HEK293 (cell line): ENCODE data around the gene LRRC53.

Experiments
- CTCF ChIA-PET: fragments of 350-600 bp; formaldehyde crosslinking; extraction: SDS; loops from one replicate; lab custom pipeline; 2021; ENCODE audit warnings: antibody characterized with exemption; lab: Yijun Ruan, JAX
- POLR2A ChIA-PET: fragments of 300-600 bp; formaldehyde crosslinking; extraction: SDS; loops from one replicate; lab custom pipeline; 2020; ENCODE audit warnings: antibody characterized with exemption, inconsistent platforms; lab: Yijun Ruan, JAX
- H3K27ac ChIP-seq: fragments of 200-500 bp; sonication (Bioruptor generic); 2 replicates; pipeline ENCODE4 v1.5.1; 2014; ENCODE audit warnings: low read depth, low read length, control low read depth, inconsistent platforms; ENCODE audit errors: extremely low read depth
- H3K36me3 ChIP-seq, 2 experiments: fragments of 200-500 bp in 1 of 2; sonication (Bioruptor generic) in 1 of 2; 1 replicate in 1 of 2; 2 replicates in 1 of 2; pipeline ENCODE4 v1.5.1; 2014 to 2017; ENCODE audit warnings: inconsistent platforms in 2 of 2, low read length in 2 of 2; ENCODE audit not compliant: control insufficient read depth in 2 of 2, insufficient read depth in 1 of 2
- H3K4me1 ChIP-seq: fragments of 200-500 bp; sonication (Bioruptor generic); 2 replicates; pipeline ENCODE4 v1.5.1; 2014; ENCODE audit warnings: mild to moderate bottlenecking, low read length, inconsistent platforms; ENCODE audit not compliant: control insufficient read depth, insufficient read depth
- H3K4me3 ChIP-seq: 2 replicates; pipeline ENCODE4 v1.5.1; 2011; ENCODE audit warnings: low read depth, mild to moderate bottlenecking, control low read depth, low read length, moderate library complexity
- H3K9me3 ChIP-seq: fragments of 200-500 bp; sonication (Bioruptor generic); 2 replicates; pipeline ENCODE4 v1.5.1; 2014; ENCODE audit warnings: low read depth, low read length, inconsistent platforms; ENCODE audit not compliant: control insufficient read depth, insufficient read depth
- KLF7 ChIP-seq: fragments of 450-650 bp; formaldehyde crosslinking; IDR thresholded peaks from 2 replicates; pipeline ENCODE4 v1.5.1; 2016; ENCODE audit warnings: missing biosample characterization, missing genetic modification characterization, borderline replicate concordance
- OSR2 ChIP-seq: fragments of 450-650 bp; formaldehyde crosslinking; IDR thresholded peaks from 2 replicates; pipeline ENCODE4 v1.5.1; 2016; ENCODE audit warnings: missing biosample characterization, missing genetic modification characterization
- ZEB2 ChIP-seq: fragments of 450-650 bp; formaldehyde crosslinking; IDR thresholded peaks from 2 replicates; pipeline ENCODE4 v1.5.1; 2016; ENCODE audit warnings: missing biosample characterization, missing genetic modification characterization
- ZFHX2 ChIP-seq: fragments of 450-650 bp; formaldehyde crosslinking; conservative IDR thresholded peaks from 2 replicates; pipeline ENCODE4 v1.5.1; 2016; ENCODE audit warnings: missing biosample characterization, missing genetic modification characterization
- ZIC2 ChIP-seq: fragments of 450-650 bp; formaldehyde crosslinking; IDR thresholded peaks from 2 replicates; pipeline ENCODE4 v1.5.1; 2016; ENCODE audit warnings: missing biosample characterization, missing genetic modification characterization
- ZNF132 ChIP-seq: fragments of 450-650 bp; formaldehyde crosslinking; IDR thresholded peaks from 2 replicates; pipeline ENCODE4 v1.5.1; 2017; ENCODE audit warnings: missing biosample characterization, missing genetic modification characterization, borderline replicate concordance
- ZNF184 ChIP-seq: fragments of 450-650 bp; IDR thresholded peaks from 2 replicates; pipeline ENCODE4 v1.5.1; 2018; ENCODE audit warnings: missing biosample characterization, mild to moderate bottlenecking, missing genetic modification characterization
- ZNF26 ChIP-seq: fragments of 450-650 bp; formaldehyde crosslinking; IDR thresholded peaks from 2 replicates; pipeline ENCODE4 v1.5.1; 2016; ENCODE audit warnings: missing biosample characterization, missing genetic modification characterization
- ZNF311 ChIP-seq: fragments of 450-650 bp; formaldehyde crosslinking; IDR thresholded peaks from 2 replicates; pipeline ENCODE4 v1.5.1; 2017; ENCODE audit warnings: missing biosample characterization, missing genetic modification characterization, borderline replicate concordance
- ZNF366 ChIP-seq: fragments of 450-650 bp; formaldehyde crosslinking; conservative IDR thresholded peaks from 2 replicates; pipeline ENCODE4 v1.5.1; 2016; ENCODE audit warnings: missing biosample characterization, missing genetic modification characterization
- ZNF449 ChIP-seq: fragments of 450-650 bp; formaldehyde crosslinking; IDR thresholded peaks from 2 replicates; pipeline ENCODE4 v1.5.1; 2017; ENCODE audit warnings: missing biosample characterization, mild to moderate bottlenecking, missing genetic modification characterization, moderate library complexity
- ZNF560 ChIP-seq: fragments of 450-650 bp; formaldehyde crosslinking; IDR thresholded peaks from 2 replicates; pipeline ENCODE4 v1.5.1; 2017; ENCODE audit warnings: missing biosample characterization, missing genetic modification characterization, borderline replicate concordance
- ZNF580 ChIP-seq: fragments of 450-650 bp; formaldehyde crosslinking; IDR thresholded peaks from 2 replicates; pipeline ENCODE4 v1.5.1; 2016; ENCODE audit warnings: missing biosample characterization, missing genetic modification characterization
- ZNF701 ChIP-seq: fragments of 450-650 bp; formaldehyde crosslinking; IDR thresholded peaks from 2 replicates; pipeline ENCODE4 v1.5.1; 2016; ENCODE audit warnings: missing biosample characterization, missing genetic modification characterization
- ZNF777 ChIP-seq: fragments of 450-650 bp; formaldehyde crosslinking; IDR thresholded peaks from 2 replicates; pipeline ENCODE4 v1.5.1; 2017; ENCODE audit warnings: missing biosample characterization, missing genetic modification characterization, borderline replicate concordance
- ZSCAN23 ChIP-seq: fragments of 450-650 bp; formaldehyde crosslinking; IDR thresholded peaks from 2 replicates; pipeline ENCODE4 v1.5.1; 2016; ENCODE audit warnings: missing biosample characterization, missing genetic modification characterization
- TF ChIP-seq, protein P1 (sequence below): fragments of 450-650 bp; IDR thresholded peaks from 2 replicates; pipeline ENCODE4 v1.5.1; 2018; ENCODE audit warnings: missing biosample characterization, mild to moderate bottlenecking, missing genetic modification characterization
- TF ChIP-seq, protein P2 (sequence below): fragments of 450-650 bp; formaldehyde crosslinking; IDR thresholded peaks from 2 replicates; pipeline ENCODE4 v1.5.1; 2016; ENCODE audit warnings: missing biosample characterization, missing genetic modification characterization
- TF ChIP-seq, protein P3 (sequence below): fragments of 450-650 bp; formaldehyde crosslinking; IDR thresholded peaks from 2 replicates; pipeline ENCODE4 v1.5.1; 2016; ENCODE audit warnings: missing biosample characterization, missing genetic modification characterization, borderline replicate concordance

The LRRC53 gene

DNA sequence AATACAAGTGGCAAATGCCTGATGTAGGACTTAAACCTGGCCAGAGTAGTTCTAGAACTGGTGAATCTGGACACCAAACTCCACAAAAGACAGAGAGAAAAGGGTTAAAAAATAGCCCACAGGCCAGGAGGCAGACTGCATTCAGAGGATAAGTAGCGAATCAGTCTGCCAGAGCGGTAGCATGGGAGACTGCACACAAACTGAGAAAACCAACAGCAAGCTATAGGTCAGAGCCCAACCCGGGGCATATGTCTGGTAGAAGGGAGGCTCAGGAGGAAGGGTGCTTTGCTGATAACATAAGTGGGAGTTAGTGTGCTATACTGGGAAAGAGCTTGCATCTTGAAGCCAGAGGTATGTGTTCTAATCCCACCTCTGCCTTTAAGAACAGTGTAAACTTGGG is 4.0 kb downstream of the LRRC53 start:
- no peak overlapping the region for H3K4me3 ChIP-seq
- TF ChIP-seq ZNF132 (tag by site-specific recombination): no peak
- peak; percentile 46; the same call in 1 of the 2 replicates for TF ChIP-seq ZNF449 (tag by site-specific recombination)
- no peaks in the 10 kb centered on the region for H3K36me3 ChIP-seq
- H3K27ac ChIP-seq: no peak overlapping the region
- no peaks in the 10 kb centered on the region for H3K9me3 ChIP-seq
- ChIA-PET POLR2A (no interaction called here), CTCF (no interaction called here)
- H3K4me1 ChIP-seq: no peaks in the 10 kb centered on the region

GRCh38 chr1:74505928-74506710 is 6.3 kb downstream of the LRRC53 start:
- no peaks in the 10 kb centered on the region for H3K4me1 ChIP-seq
- TF ChIP-seq, protein P1, sequence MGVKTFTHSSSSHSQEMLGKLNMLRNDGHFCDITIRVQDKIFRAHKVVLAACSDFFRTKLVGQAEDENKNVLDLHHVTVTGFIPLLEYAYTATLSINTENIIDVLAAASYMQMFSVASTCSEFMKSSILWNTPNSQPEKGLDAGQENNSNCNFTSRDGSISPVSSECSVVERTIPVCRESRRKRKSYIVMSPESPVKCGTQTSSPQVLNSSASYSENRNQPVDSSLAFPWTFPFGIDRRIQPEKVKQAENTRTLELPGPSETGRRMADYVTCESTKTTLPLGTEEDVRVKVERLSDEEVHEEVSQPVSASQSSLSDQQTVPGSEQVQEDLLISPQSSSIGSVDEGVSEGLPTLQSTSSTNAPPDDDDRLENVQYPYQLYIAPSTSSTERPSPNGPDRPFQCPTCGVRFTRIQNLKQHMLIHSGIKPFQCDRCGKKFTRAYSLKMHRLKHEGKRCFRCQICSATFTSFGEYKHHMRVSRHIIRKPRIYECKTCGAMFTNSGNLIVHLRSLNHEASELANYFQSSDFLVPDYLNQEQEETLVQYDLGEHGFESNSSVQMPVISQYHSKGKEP (tag by site-specific recombination): no peak
- ChIA-PET CTCF (interaction anchor here (0.7 kb wide), 1 partner anchor 15 kb away, joined by 3 read pairs; no protein-coding TSS in a partner anchor), POLR2A (no interaction called here)
- no peaks in the 10 kb centered on the region for H3K36me3 ChIP-seq
- no peak overlapping the region for H3K4me3 ChIP-seq
- H3K9me3 ChIP-seq: no peaks in the 10 kb centered on the region
- no peak overlapping the region for H3K27ac ChIP-seq

- CTCF ChIA-PET: interaction anchor here (0.7 to 3.4 kb wide), 2 partner anchors 17 to 1566 kb away, joined by 3 to 20 read pairs; no protein-coding TSS in a partner anchor
- POLR2A ChIA-PET: no interaction called here
- TF ChIP-seq ZNF560 (tag by site-specific recombination): no peak
- TF ChIP-seq ZNF580 (tag by site-specific recombination): no peak
- TF ChIP-seq, protein P2, sequence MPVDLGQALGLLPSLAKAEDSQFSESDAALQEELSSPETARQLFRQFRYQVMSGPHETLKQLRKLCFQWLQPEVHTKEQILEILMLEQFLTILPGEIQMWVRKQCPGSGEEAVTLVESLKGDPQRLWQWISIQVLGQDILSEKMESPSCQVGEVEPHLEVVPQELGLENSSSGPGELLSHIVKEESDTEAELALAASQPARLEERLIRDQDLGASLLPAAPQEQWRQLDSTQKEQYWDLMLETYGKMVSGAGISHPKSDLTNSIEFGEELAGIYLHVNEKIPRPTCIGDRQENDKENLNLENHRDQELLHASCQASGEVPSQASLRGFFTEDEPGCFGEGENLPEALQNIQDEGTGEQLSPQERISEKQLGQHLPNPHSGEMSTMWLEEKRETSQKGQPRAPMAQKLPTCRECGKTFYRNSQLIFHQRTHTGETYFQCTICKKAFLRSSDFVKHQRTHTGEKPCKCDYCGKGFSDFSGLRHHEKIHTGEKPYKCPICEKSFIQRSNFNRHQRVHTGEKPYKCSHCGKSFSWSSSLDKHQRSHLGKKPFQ (tag by site-specific recombination): no peak
- no peak for TF ChIP-seq ZNF184 (tag by site-specific recombination)
- no peak for TF ChIP-seq ZIC2 (tag by site-specific recombination)
- TF ChIP-seq ZSCAN23 (tag by site-specific recombination): no peak
- no peak for TF ChIP-seq ZFHX2 (tag by site-specific recombination)
- TF ChIP-seq ZNF311 (tag by site-specific recombination): no peak
- no peak for TF ChIP-seq OSR2 (tag by site-specific recombination)
- no peak for TF ChIP-seq KLF7
- TF ChIP-seq, protein P3, sequence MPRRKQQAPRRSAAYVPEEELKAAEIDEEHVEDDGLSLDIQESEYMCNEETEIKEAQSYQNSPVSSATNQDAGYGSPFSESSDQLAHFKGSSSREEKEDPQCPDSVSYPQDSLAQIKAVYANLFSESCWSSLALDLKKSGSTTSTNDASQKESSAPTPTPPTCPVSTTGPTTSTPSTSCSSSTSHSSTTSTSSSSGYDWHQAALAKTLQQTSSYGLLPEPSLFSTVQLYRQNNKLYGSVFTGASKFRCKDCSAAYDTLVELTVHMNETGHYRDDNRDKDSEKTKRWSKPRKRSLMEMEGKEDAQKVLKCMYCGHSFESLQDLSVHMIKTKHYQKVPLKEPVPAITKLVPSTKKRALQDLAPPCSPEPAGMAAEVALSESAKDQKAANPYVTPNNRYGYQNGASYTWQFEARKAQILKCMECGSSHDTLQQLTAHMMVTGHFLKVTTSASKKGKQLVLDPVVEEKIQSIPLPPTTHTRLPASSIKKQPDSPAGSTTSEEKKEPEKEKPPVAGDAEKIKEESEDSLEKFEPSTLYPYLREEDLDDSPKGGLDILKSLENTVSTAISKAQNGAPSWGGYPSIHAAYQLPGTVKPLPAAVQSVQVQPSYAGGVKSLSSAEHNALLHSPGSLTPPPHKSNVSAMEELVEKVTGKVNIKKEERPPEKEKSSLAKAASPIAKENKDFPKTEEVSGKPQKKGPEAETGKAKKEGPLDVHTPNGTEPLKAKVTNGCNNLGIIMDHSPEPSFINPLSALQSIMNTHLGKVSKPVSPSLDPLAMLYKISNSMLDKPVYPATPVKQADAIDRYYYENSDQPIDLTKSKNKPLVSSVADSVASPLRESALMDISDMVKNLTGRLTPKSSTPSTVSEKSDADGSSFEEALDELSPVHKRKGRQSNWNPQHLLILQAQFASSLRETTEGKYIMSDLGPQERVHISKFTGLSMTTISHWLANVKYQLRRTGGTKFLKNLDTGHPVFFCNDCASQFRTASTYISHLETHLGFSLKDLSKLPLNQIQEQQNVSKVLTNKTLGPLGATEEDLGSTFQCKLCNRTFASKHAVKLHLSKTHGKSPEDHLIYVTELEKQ (tag by site-specific recombination): no peak
- no peak for TF ChIP-seq ZNF701 (tag by site-specific recombination)
- TF ChIP-seq ZEB2 (tag by site-specific recombination): no peak
- no peak for TF ChIP-seq ZNF26 (tag by site-specific recombination)
- TF ChIP-seq ZNF366 (tag by site-specific recombination): no peak
- no peak for TF ChIP-seq ZNF777 (tag by site-specific recombination)
Observed at GRCh38 chr1:74504933-74505512, 7.4 kb downstream of the LRRC53 start.

More at GRCh38 chr1:74504933-74505512, 7.4 kb downstream of the LRRC53 start:
- Histone ChIP-seq H3K36me3 (no peaks in the 10 kb centered on the region), H3K9me3 (no peaks in the 10 kb centered on the region), H3K4me1 (no peaks in the 10 kb centered on the region), H3K4me3 (no peak overlapping the region), H3K27ac (no peak overlapping the region)
